Glutamatergic neuron (in vitro differentiated cells): ENCODE results near the gene GPAT2. TPM values are rescaled to one million over a fixed set of nuclear protein-coding genes. Genes with fewer than 3 reads are reported as not detected.
"Not testable (repeated sequence)": the region's sequence is repeated elsewhere in the genome, so short reads cannot be mapped to it uniquely, and the experiment has no call there.

Source experiments
- DNase-seq: peaks from one replicate; pipeline ENCODE4 v3.0.0; 2022
- H3K27ac Mint-ChIP-seq: one replicate; pipeline ENCODE4 v1.8.0; 2020; ENCODE audit warnings: mild to moderate bottlenecking, mixed read lengths, inconsistent platforms; ENCODE audit not compliant: unreplicated experiment
- H3K27me3 Mint-ChIP-seq: one replicate; pipeline ENCODE4 v1.8.0; 2020; ENCODE audit warnings: mild to moderate bottlenecking, moderate library complexity, mixed read lengths, inconsistent platforms; ENCODE audit not compliant: unreplicated experiment
- H3K36me3 Mint-ChIP-seq: one replicate; pipeline ENCODE4 v1.8.0; 2020; ENCODE audit warnings: mild to moderate bottlenecking, mixed read lengths, inconsistent platforms; ENCODE audit not compliant: unreplicated experiment
- H3K4me1 Mint-ChIP-seq: one replicate; pipeline ENCODE4 v1.8.0; 2020; ENCODE audit warnings: mild to moderate bottlenecking, low read depth, mixed read lengths, inconsistent platforms; ENCODE audit not compliant: unreplicated experiment
- H3K4me3 Mint-ChIP-seq: one replicate; pipeline ENCODE4 v1.8.0; 2020; ENCODE audit warnings: mild to moderate bottlenecking, mixed read lengths, inconsistent platforms; ENCODE audit not compliant: unreplicated experiment
- H3K9me3 Mint-ChIP-seq: one replicate; pipeline ENCODE4 v1.8.0; 2020; ENCODE audit warnings: mild to moderate bottlenecking, moderate library complexity, mixed read lengths, inconsistent platforms; ENCODE audit not compliant: unreplicated experiment
- CTCF ChIP-seq: fragments of 200-600 bp; sonication (generic); IDR thresholded peaks from one replicate; pipeline ENCODE4 v1.5.0; 2021; ENCODE audit not compliant: partially characterized antibody, unreplicated experiment
- total RNA-seq: library from RNA; stranded (reverse); fragmentation: NEBNext Ultra II Directional; extraction: Animal tissue kit (Norgen Biotek cat#: 25700); gene quantifications from one replicate; pipeline ENCODE4 v1.2.1, GENCODE V29; 2021; ENCODE audit not compliant: unreplicated experiment

Gene GPAT2
- total RNA-seq, 1 donor from 2014 or later = 0.47 TPM

GRCh38 chr2:96012792-96013264 lies 21.9 kb downstream of the GPAT2 start:
- not testable (repeated sequence) for DNase-seq, H3K4me1 Mint-ChIP-seq, H3K4me3 Mint-ChIP-seq, H3K27me3 Mint-ChIP-seq, H3K27ac Mint-ChIP-seq, H3K9me3 Mint-ChIP-seq, H3K36me3 Mint-ChIP-seq

DNA sequence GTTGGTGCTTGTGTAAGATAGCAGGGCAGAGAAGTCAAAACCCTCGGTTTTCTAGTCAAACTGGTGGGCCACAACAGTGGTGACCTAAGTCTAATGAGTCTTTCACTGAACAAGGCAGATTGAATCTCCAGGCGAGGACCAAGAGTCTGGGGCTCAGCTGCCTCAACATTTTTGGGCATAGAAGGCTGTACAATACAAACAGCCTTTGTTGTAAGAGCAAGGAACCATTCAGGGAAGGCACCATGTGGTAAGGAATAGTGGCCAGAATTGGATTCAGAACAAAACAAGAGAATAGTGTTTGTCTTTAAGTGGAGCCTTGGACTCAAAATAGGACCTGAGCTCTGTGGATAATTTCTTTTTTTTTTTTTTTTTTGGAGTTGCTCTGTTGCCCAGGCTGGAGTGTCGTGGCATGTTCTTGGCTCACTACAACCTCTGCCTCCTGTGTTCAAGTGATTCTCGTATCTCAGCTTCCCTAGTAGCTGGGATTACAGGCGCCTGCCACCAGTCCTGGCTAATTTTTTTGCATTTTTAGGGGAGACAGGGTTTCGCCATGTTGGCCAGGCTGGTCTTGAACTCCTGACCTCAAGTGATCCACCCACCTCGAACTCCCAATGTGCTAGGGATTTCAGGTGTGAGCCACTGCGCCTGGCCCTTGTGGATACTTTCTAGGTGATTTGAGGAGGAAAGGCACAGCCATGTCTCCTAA lies 22.5 kb downstream of the GPAT2 start:
- H3K9me3 Mint-ChIP-seq, H3K4me3 Mint-ChIP-seq, DNase-seq, H3K4me1 Mint-ChIP-seq, H3K36me3 Mint-ChIP-seq, H3K27ac Mint-ChIP-seq, H3K27me3 Mint-ChIP-seq: not testable (repeated sequence)

DNA sequence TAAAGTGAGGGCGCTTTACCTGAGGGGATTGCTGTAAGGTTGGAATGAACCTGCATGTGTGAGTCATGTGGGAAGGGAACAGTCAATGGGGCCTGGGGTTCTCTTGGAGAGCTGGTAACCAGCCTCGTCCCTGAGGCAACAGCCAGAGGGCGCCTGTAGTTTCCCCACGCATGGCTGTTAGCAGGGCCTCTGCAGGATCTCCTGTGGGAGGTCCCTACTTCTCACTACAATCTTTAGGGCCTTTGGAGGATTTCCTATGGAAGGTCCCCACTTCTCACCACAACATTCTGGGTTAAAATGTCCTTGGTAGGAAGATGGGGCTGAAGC lies 23.6 kb downstream of the GPAT2 start:
- H3K4me1 Mint-ChIP-seq, H3K9me3 Mint-ChIP-seq, H3K27me3 Mint-ChIP-seq, H3K36me3 Mint-ChIP-seq, H3K27ac Mint-ChIP-seq, H3K4me3 Mint-ChIP-seq: not testable (repeated sequence)
- DNase-seq = peak; percentile 35

GRCh38 chr2:96010320-96011128 lies 24.2 kb downstream of the GPAT2 start:
- H3K4me1 Mint-ChIP-seq, H3K9me3 Mint-ChIP-seq, H3K27me3 Mint-ChIP-seq, H3K36me3 Mint-ChIP-seq: not testable (repeated sequence)
- peak overlapping the region; percentile 88 for H3K4me3 Mint-ChIP-seq
- DNase-seq = peak; percentile 96
- H3K27ac Mint-ChIP-seq = peak overlapping the region; percentile 82

DNA sequence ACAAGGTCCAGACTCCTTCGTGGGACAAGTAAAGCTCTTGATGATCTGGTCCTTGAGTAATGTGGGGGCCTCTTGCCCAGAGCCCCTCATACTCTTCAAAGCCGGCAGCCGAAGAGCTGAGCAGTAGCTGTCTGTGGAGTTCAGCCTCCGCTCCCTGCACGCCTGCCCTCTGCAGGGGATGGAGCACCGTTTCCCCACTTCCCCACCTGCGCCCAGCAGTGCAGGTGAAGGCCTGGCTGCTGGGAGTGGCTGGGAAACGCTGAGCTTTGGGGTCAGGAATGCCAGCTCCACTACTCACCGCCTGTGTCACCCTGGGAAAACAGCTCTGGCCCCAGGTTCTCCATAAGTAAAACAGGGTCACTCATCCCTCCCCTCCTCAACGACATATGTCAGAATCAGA lies 24.9 kb downstream of the GPAT2 start:
- H3K9me3 Mint-ChIP-seq, DNase-seq, H3K27me3 Mint-ChIP-seq, H3K4me1 Mint-ChIP-seq, H3K36me3 Mint-ChIP-seq: not testable (repeated sequence)
- peak overlapping the region; percentile 88 for H3K4me3 Mint-ChIP-seq
- peak overlapping the region; percentile 82 for H3K27ac Mint-ChIP-seq

DNA sequence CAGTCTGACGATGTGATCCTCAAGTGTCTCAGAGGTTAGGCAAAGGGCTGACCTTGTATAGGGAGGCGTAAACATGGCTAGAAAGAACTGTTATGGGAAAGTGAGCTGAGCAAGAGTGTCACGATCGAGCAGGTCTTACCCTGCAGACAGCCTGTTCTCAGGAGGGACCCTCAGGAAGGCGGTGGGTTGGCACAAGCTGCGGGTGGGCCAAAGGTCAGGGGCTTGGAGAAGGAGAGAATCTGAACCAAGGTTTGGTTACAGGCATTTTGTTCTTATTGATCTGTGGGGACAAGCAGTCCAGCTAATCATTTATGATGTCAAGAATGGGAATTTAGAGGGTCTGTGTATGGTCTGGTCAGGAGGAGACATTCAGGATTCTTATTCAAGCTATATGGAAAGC lies 26.7 kb downstream of the GPAT2 start:
- H3K4me3 Mint-ChIP-seq = not testable (repeated sequence)

GRCh38 chr2:96006248-96006647 lies 28.5 kb downstream of the GPAT2 start:
- not testable (repeated sequence) for H3K27me3 Mint-ChIP-seq, DNase-seq, H3K27ac Mint-ChIP-seq, H3K9me3 Mint-ChIP-seq, H3K4me3 Mint-ChIP-seq, H3K4me1 Mint-ChIP-seq, H3K36me3 Mint-ChIP-seq

More for the DNA sequence above, 26.7 kb downstream of the GPAT2 start:
- not testable (repeated sequence) for H3K9me3 Mint-ChIP-seq, DNase-seq, H3K36me3 Mint-ChIP-seq, H3K4me1 Mint-ChIP-seq, H3K27ac Mint-ChIP-seq, H3K27me3 Mint-ChIP-seq

GRCh38 chr2:95992520-95993272 lies 42.0 kb downstream of the GPAT2 start:
- Mint-ChIP-seq H3K27ac (peak overlapping the region; percentile 82), H3K4me3 (peak overlapping the region; percentile 87)
- H3K9me3 Mint-ChIP-seq, H3K4me1 Mint-ChIP-seq, H3K36me3 Mint-ChIP-seq, H3K27me3 Mint-ChIP-seq: not testable (repeated sequence)
- DNase-seq = peak; percentile 47
- peak; percentile 97 for TF ChIP-seq CTCF

DNA sequence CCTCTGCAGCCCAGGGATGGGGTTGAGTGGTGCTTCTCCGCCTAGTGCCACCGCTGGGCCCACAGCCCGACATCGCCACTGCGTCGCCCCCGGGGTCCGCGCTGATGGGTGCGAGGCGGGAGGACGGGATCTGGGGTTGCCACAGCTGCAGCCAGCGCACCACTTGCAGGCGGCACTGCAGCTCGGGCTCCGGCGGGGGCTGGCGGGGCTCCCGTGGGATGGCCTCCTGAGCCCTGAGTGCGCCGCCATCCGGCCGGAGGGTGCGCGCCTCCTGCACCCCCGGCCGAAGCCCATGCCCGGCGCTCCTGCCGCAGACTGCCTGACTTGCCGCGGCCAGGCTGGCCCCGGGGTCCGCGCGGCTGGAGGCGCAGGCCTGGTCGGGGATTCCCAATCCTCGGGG lies 42.6 kb downstream of the GPAT2 start:
- H3K4me1 Mint-ChIP-seq, H3K4me3 Mint-ChIP-seq, H3K36me3 Mint-ChIP-seq: not testable (repeated sequence)

DNA sequence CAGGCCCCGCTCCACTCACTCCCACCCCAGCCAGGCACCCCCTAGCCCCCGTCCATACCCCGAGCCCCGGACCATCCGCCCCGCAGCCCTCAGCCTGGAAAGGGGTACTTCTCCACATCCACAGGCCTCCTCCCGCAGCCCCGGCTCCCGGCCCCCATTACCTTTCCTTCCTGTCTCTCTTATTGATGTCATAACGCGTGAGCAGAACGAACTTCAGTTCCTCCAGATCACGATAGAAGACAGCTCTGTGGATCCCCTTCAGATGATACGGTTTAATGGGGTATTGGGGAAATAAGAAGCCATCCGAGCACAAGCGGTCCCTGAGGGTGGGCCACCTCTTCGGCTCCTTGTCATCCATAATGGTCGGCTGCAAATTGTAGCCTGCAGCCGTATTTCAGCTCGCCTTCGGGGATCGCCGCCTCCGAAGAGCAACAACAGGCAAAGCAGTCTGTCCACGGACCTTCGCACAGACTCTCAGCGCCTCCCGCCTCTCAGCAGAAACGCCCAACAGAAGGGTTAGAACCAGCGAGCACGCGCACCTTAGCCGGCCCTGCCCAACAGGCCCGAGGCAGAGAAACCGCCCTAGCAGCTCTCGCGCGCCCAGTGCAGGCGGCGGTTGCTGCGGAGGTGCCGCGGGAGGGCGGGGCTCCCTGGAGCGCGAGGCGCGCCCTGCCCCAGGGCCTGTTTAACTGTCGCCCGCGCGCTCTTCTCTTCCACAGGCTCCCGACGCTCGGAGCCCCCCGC lies 43.2 kb downstream of the GPAT2 start, which contains the start of gene ANKRD36C:
Gene ANKRD36C, minus strand, starts transcription at position 474 of the 744 bp plus-strand sequence. Its CDS starts 116 bp downstream, at position 358.
- not testable (repeated sequence) for H3K27me3 Mint-ChIP-seq, H3K36me3 Mint-ChIP-seq, H3K4me1 Mint-ChIP-seq, H3K9me3 Mint-ChIP-seq
- peak within 1 kb of the TSS; percentile 91 for H3K27ac Mint-ChIP-seq
- peak within 1 kb of the TSS; percentile 96 for H3K4me3 Mint-ChIP-seq
- peak; percentile 37 for DNase-seq

More for the DNA sequence above, 42.6 kb downstream of the GPAT2 start:
- DNase-seq = peak; percentile 27
- not testable (repeated sequence) for H3K27me3 Mint-ChIP-seq, H3K27ac Mint-ChIP-seq, H3K9me3 Mint-ChIP-seq
